ENCODE results near the gene ARHGAP42. TPM values are rescaled to one million over a fixed set of nuclear protein-coding genes. Genes with fewer than 3 reads are reported as not detected.

ARHGAP42 gene
- total RNA-seq, 1 experiment from 2014 or later: 8.0 TPM

- CTCF ChIA-PET: interaction anchor here (1.2 kb wide), 1 partner anchor 19 kb away, joined by 3 read pairs; no protein-coding TSS in a partner anchor
- POLR2A ChIA-PET (ENCODE audit: low non-redundant PET): no interaction called here
- intact Hi-C loops (cut with micrococcal nuclease; ENCODE audit: unreplicated experiment): loop anchor here (5.0 kb wide), 1 partner anchor 138 kb away; no protein-coding TSS in a partner anchor
- Histone ChIP-seq H3K27me3 (replicated peaks; ENCODE audit: insufficient read depth, low read depth, low read length, poor library complexity) (no peaks in the 10 kb centered on the region), H3K36me3 (ENCODE audit: insufficient read depth, low read length, poor library complexity, severe bottlenecking) (no peaks in the 10 kb centered on the region), H3K4me1 (ENCODE audit: insufficient read depth, low read length, poor library complexity, severe bottlenecking) (peaks cover 23% of the 10 kb centered on the region), H3K4me3 (ENCODE audit: low read depth, low read length, poor library complexity, severe bottlenecking) (peak overlapping the region; percentile 4), H3K9me3 (ENCODE audit: low read depth, low read length, poor library complexity, severe bottlenecking) (no peaks in the 10 kb centered on the region), H3K27ac (ENCODE audit: low read depth, low read length, poor library complexity, severe bottlenecking) (peak overlapping the region; percentile 89)
- BruUV-seq (replicated peaks): no TSS peak
- DNase-seq (ENCODE audit: low spot score): peak; percentile 98
- TF ChIP-seq EZH2 (IDR thresholded peaks at IDR 0.05; ENCODE audit: borderline replicate concordance, low read depth, low read length, poor library complexity, severe bottlenecking) (no peak), CTCF (conservative IDR thresholded peaks at IDR 0.05; ENCODE audit: low read depth, low read length) (no peak)
Measured at GRCh38 chr11:100808904-100809491, 121.9 kb downstream of the ARHGAP42 start.

DNA sequence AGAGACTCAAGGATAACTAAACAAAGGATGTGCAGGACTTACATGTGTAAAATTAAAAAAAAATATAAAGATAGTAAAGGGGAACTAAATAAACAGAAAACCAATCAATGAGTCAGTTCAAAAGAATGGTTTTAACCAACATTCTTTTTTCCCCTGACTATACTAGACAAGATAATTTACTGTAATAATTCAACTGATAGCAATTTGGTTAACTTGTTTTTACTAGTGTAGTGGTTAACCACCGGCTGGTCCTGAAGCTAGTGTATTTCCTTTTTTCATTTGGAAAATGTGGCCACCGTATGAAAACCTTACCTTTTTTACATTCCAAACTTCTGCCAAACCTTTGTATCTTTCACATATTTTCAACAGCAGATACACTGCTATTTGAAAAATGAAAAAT, 123.1 kb downstream of the ARHGAP42 start:
- POLR2A ChIA-PET (ENCODE audit: low non-redundant PET): no interaction called here
- H3K27ac ChIP-seq (ENCODE audit: low read depth, low read length, poor library complexity, severe bottlenecking): peak overlapping the region; percentile 89
- H3K36me3 ChIP-seq (ENCODE audit: insufficient read depth, low read length, poor library complexity, severe bottlenecking): no peaks in the 10 kb centered on the region
- no TSS peak for BruUV-seq (replicated peaks)
- H3K4me3 ChIP-seq (ENCODE audit: low read depth, low read length, poor library complexity, severe bottlenecking): no peak overlapping the region
- H3K4me1 ChIP-seq (ENCODE audit: insufficient read depth, low read length, poor library complexity, severe bottlenecking): peaks cover 23% of the 10 kb centered on the region
- intact Hi-C loops (cut with micrococcal nuclease; ENCODE audit: unreplicated experiment): no loop called here
- no peak for TF ChIP-seq CTCF (conservative IDR thresholded peaks at IDR 0.05; ENCODE audit: low read depth, low read length)
- no peak for TF ChIP-seq EZH2 (IDR thresholded peaks at IDR 0.05; ENCODE audit: borderline replicate concordance, low read depth, low read length, poor library complexity, severe bottlenecking)
- CTCF ChIA-PET: no interaction called here
- H3K27me3 ChIP-seq (replicated peaks; ENCODE audit: insufficient read depth, low read depth, low read length, poor library complexity): no peaks in the 10 kb centered on the region
- DNase-seq (ENCODE audit: low spot score): no peak
- H3K9me3 ChIP-seq (ENCODE audit: low read depth, low read length, poor library complexity, severe bottlenecking): no peaks in the 10 kb centered on the region

DNA sequence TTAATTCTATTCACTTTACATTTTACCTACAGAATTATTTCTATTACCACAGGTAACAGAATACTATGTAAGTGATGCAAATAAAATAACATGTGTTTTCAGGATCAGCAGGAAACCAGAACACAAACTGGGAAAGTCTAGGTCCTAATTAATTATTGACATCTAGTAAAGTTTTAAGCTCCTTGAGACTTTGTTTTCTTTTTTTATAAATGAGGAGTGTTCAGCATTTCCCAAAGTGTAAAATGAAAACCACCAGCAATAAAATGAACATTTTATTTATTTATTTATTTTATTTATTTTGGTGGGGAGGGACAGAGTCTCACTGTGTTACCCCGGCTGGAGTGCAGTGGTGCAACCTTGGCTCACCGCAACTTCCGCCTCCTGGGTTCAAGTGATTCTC, 123.6 kb downstream of the ARHGAP42 start:
- TF ChIP-seq CTCF (conservative IDR thresholded peaks at IDR 0.05; ENCODE audit: low read depth, low read length): no peak
- TF ChIP-seq EZH2 (IDR thresholded peaks at IDR 0.05; ENCODE audit: borderline replicate concordance, low read depth, low read length, poor library complexity, severe bottlenecking): no peak
- Histone ChIP-seq H3K27ac (ENCODE audit: low read depth, low read length, poor library complexity, severe bottlenecking) (no peak overlapping the region), H3K4me1 (ENCODE audit: insufficient read depth, low read length, poor library complexity, severe bottlenecking) (peaks cover 23% of the 10 kb centered on the region), H3K4me3 (ENCODE audit: low read depth, low read length, poor library complexity, severe bottlenecking) (no peak overlapping the region), H3K36me3 (ENCODE audit: insufficient read depth, low read length, poor library complexity, severe bottlenecking) (no peaks in the 10 kb centered on the region), H3K9me3 (ENCODE audit: low read depth, low read length, poor library complexity, severe bottlenecking) (no peaks in the 10 kb centered on the region), H3K27me3 (replicated peaks; ENCODE audit: insufficient read depth, low read depth, low read length, poor library complexity) (no peaks in the 10 kb centered on the region)
- intact Hi-C loops (cut with micrococcal nuclease; ENCODE audit: unreplicated experiment): no loop called here
- ChIA-PET POLR2A (ENCODE audit: low non-redundant PET) (no interaction called here), CTCF (no interaction called here)
- DNase-seq (ENCODE audit: low spot score): no peak
- no TSS peak for BruUV-seq (replicated peaks)

Measured in A673 (cell line).